SK-N-SH (cell line): ENCODE results near the gene KCNQ5.

Source experiments
- CTCF ChIP-seq: fragments of 200-600 bp; sonication (generic); IDR thresholded peaks from 2 replicates; pipeline ENCODE4 v1.6.1; 2017; ENCODE audit warnings: antibody characterized with exemption, mild to moderate bottlenecking, moderate library complexity
- FOXM1 ChIP-seq: IDR thresholded peaks from 2 replicates; pipeline ENCODE4 v1.4.0; 2012; ENCODE audit warnings: low read depth, mild to moderate bottlenecking
- NRF1 ChIP-seq: IDR thresholded peaks from 2 replicates; pipeline ENCODE4 v1.6.1; 2012; ENCODE audit warnings: low read depth, mild to moderate bottlenecking, low read length
- POLR2AphosphoS5 ChIP-seq: IDR thresholded peaks from 2 replicates; pipeline ENCODE4 v1.6.1; 2012; ENCODE audit warnings: low read depth, low read length
- SIN3A ChIP-seq: IDR thresholded peaks from 2 replicates; pipeline ENCODE4 v1.6.1; 2012; ENCODE audit warnings: low read depth, mild to moderate bottlenecking, low read length, moderate library complexity, borderline replicate concordance
- SMC3 ChIP-seq: IDR thresholded peaks from 2 replicates; pipeline ENCODE4 v1.6.1; 2012; ENCODE audit warnings: low read depth, low read length, improper control_type of control experiment
- TEAD4 ChIP-seq: IDR thresholded peaks from 2 replicates; pipeline ENCODE4 v1.4.0; 2012; ENCODE audit warnings: mild to moderate bottlenecking, borderline replicate concordance; ENCODE audit not compliant: insufficient read depth

- no peak for TF ChIP-seq POLR2AphosphoS5
- TF ChIP-seq CTCF, result no peak
- TF ChIP-seq FOXM1, result no peak
- no peak for TF ChIP-seq SIN3A
- no peak for TF ChIP-seq TEAD4
- no peak for TF ChIP-seq SMC3
- no peak for TF ChIP-seq NRF1
Observed at GRCh38 chr6:72954716-72955115, 332.9 kb downstream of the KCNQ5 start.
